Heart left ventricle (tissue), 16 donors: ENCODE measurements around the gene KRT6A. TPM values are rescaled to one million over a fixed set of nuclear protein-coding genes. Genes with fewer than 3 reads are reported as not detected.

Experiments used
- ATAC-seq, 4 donors: fragments of 200-7000 bp; cut with Tn5 transposase; one replicate each; pipeline ENCODE4 v1.9.1; 2020 to 2022; ENCODE audit warnings: moderate library complexity in 4 of 4, mild to moderate bottlenecking in 3 of 4, moderate number of reproducible peaks in 1 of 4
- DNase-seq, 5 donors: peaks; one replicate each; pipeline ENCODE4 v3.0.0-alpha.2; 2020
- H3K27ac ChIP-seq, 12 donors: fragments of 200-600 bp; sonication (generic) in 4 of 12; one replicate each; pipeline versions ENCODE4 v1.5.0 to v1.8.0; 2016 to 2022; ENCODE audit warnings: mild to moderate bottlenecking in 2 of 12
- H3K27me3 ChIP-seq, 9 donors: fragments of 200-600 bp; sonication (generic) in 2 of 9; one replicate each; pipeline versions ENCODE4 v1.5.1 to v1.8.0; 2016 to 2022; ENCODE audit warnings: mild to moderate bottlenecking in 3 of 9
- H3K36me3 ChIP-seq, 9 donors: fragments of 200-600 bp; sonication (generic) in 2 of 9; one replicate each; pipeline versions ENCODE4 v1.5.0 to v1.8.0; 2018 to 2022; ENCODE audit warnings: mild to moderate bottlenecking in 2 of 9
- H3K4me1 ChIP-seq, 12 donors: fragments of 200-600 bp; sonication (generic) in 4 of 12; one replicate each; pipeline versions ENCODE4 v1.5.0 to v1.8.0; 2016 to 2022; ENCODE audit warnings: mild to moderate bottlenecking in 3 of 12
- H3K4me3 ChIP-seq, 12 donors: fragments of 200-600 bp; sonication (generic) in 4 of 12; one replicate each; pipeline versions ENCODE4 v1.5.0 to v1.8.0; 2017 to 2022; ENCODE audit warnings: mild to moderate bottlenecking in 9 of 12, moderate library complexity in 4 of 12
- H3K9me3 ChIP-seq, 12 donors: fragments of 200-600 bp; sonication (generic) in 4 of 12; one replicate each; pipeline versions ENCODE4 v1.5.0 to v1.8.0; 2016 to 2022; ENCODE audit warnings: mild to moderate bottlenecking in 1 of 12
- POLR2A ChIP-seq, 2 donors: fragments of 450-650 bp; IDR thresholded peaks; one replicate each; pipeline ENCODE4 v1.6.1; 2017; ENCODE audit warnings: antibody characterized with exemption in 2 of 2, mild to moderate bottlenecking in 2 of 2, moderate library complexity in 2 of 2
- WGBS, 4 donors: extraction: QIAGEN DNeasy Blood & Tissue Kit in 2 of 4; methylation state at CpG; one replicate each; pipeline versions ENCODE4 v1.1.5 to v1.1.7; 2013 to 2018; 5-methylcytosine and 5-hydroxymethylcytosine counted together
- intact Hi-C, 10 donors: fragments of 100-400 bp; cut with DNase I; formaldehyde crosslinking; loops; one replicate each; pipeline versions ENCODE4 v1.11.1 to v1.14.2; 2022
- polyA plus RNA-seq, 2 donors: library from polyadenylated mRNA; stranded (reverse); fragments of 200-250 nt; gene quantifications; one replicate each; pipeline ENCODE4 v1.2.3, GENCODE V29; 2013
- total RNA-seq, 9 donors: library from RNA; depleted of rRNA in 2 of 9; stranded (reverse); fragments of >200 nt in 2 of 9; fragmentation: NEBNext Ultra II Directional in 3 of 9; extraction: Animal tissue kit (Norgen Biotek cat#: 25700) in 3 of 9; gene quantifications; one replicate each; pipeline versions ENCODE4 v1.1.0 to v1.2.4, GENCODE V29; 2016 to 2023
- TF ChIP-seq, protein P1 (sequence below), 12 donors: fragments of 200-600 bp; sonication (generic) in 4 of 12; IDR thresholded peaks; one replicate each; pipeline versions ENCODE4 v1.5.0 to v1.8.0; 2018 to 2022; ENCODE audit warnings: antibody characterized with exemption in 12 of 12, mild to moderate bottlenecking in 5 of 12
- donor health status: ischemic (EF 13 %, LVEDD 7.1; RV severe dilation, severe dysfunction).
- donor health status: healthy with polysubstance abuse.
- donor health status: DM: no; HTN: yes; CAD: no.
- donor health status: DM: no; HTN: no; CAD: no.
- donor health status: ischemic (EF 25% LVEDD 6.9; RV normal size, moderate dysfunction).
- donor health status: ischemic (EF 25% LVEDD 5.7; RV mildly dilated, moderate dysfunction).
- donor health status: healthy.
- donor health status: DM: yes; HTN: yes; CAD: no.
- donor health status: ischemic (EF 35%, LVEDD 5.7; RV mildly dilated, moderate dysfunction).
- donor health status: nonischemic (EF 11% LVEDD 7.7; RV severe dilation, severe dysfunction).
- donor health status: DM: yes; HTN: yes; CAD: no.
- donor health status: PGD.
- donor health status: ischemic (EF 29% LVEDD 5.4; RV normal size, mild dysfunction).
- donor health status: nonischemic (EF 23%, LVEDD 6.1; RV moderate dilation, normal function).

KRT6A gene
- total and polyA plus RNA-seq, 11 donors = 0.03 to 0.11 TPM; not detected in 9

DNA sequence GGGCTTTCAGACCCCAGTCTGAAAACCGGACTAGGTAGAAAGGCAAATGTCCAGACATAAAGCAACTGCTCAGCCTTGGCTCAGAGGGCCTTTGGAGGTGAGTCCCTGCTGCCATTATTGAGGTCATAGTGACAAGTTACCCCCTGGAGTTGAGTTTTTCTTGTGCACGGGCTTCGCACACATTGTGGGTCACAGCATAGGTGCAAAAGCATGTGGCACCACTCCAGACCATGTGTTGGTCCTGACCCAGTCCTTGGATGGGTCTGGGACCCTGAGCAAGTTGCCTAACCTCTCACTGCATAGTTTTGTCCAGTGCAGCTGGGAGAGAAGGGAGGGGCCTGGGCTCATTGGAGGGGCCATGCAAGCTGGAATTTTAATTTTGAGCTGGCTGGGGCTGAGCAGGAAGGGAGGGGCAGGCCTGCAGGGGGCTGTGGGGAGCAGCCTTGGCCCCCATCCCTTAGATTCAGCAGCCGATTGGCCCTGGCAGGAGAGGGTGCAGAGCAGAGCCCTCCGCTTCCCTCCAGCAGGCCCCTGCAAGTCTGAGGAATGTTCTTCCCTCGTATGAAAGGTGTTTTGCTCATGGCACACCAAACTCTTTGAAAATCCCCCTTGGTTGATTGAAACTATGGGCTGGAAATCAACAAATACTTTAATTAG is 31.3 kb upstream of the KRT6A start:
- intact Hi-C loops = no loop called here
- H3K27me3 ChIP-seq = no peaks in the 10 kb centered on the region
- no peak overlapping the region for H3K27ac ChIP-seq
- no peaks in the 10 kb centered on the region for H3K9me3 ChIP-seq
- no peaks in the 10 kb centered on the region for H3K36me3 ChIP-seq
- H3K4me1 ChIP-seq = no peaks in the 10 kb centered on the region
- WGBS, 4 donors = 67 to 81% (median 77%) methylated on average over 3 to 6 of the region's 6 CpGs
- no peak overlapping the region for H3K4me3 ChIP-seq
- ATAC-seq (no peak), DNase-seq (no peak)
- TF ChIP-seq POLR2A (IDR thresholded peaks at IDR 0.05) = no peak
- TF ChIP-seq, protein P1, sequence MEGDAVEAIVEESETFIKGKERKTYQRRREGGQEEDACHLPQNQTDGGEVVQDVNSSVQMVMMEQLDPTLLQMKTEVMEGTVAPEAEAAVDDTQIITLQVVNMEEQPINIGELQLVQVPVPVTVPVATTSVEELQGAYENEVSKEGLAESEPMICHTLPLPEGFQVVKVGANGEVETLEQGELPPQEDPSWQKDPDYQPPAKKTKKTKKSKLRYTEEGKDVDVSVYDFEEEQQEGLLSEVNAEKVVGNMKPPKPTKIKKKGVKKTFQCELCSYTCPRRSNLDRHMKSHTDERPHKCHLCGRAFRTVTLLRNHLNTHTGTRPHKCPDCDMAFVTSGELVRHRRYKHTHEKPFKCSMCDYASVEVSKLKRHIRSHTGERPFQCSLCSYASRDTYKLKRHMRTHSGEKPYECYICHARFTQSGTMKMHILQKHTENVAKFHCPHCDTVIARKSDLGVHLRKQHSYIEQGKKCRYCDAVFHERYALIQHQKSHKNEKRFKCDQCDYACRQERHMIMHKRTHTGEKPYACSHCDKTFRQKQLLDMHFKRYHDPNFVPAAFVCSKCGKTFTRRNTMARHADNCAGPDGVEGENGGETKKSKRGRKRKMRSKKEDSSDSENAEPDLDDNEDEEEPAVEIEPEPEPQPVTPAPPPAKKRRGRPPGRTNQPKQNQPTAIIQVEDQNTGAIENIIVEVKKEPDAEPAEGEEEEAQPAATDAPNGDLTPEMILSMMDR (IDR thresholded peaks at IDR 0.05) = no peak

GRCh38 chr12:52523824-52524223 is 30.8 kb upstream of the KRT6A start:
- Histone ChIP-seq H3K4me3 (no peak overlapping the region), H3K27ac (no peak overlapping the region), H3K9me3 (no peaks in the 10 kb centered on the region), H3K27me3 (no peaks in the 10 kb centered on the region), H3K36me3 (no peaks in the 10 kb centered on the region), H3K4me1 (no peaks in the 10 kb centered on the region)
- 79 to 95% (median 85%) methylated on average over 4 of the region's 4 CpGs for WGBS, 4 donors
- intact Hi-C loops = no loop called here
- ATAC-seq (no peak), DNase-seq (no peak)
- no peak for TF ChIP-seq POLR2A (IDR thresholded peaks at IDR 0.05)
- TF ChIP-seq, protein P1 (IDR thresholded peaks at IDR 0.05) = no peak

GRCh38 chr12:52522346-52523011 is 29.4 kb upstream of the KRT6A start:
- Histone ChIP-seq H3K27me3 (no peaks in the 10 kb centered on the region), H3K4me1 (no peaks in the 10 kb centered on the region), H3K4me3 (no peak overlapping the region), H3K9me3 (no peaks in the 10 kb centered on the region), H3K27ac (no peak overlapping the region), H3K36me3 (no peaks in the 10 kb centered on the region)
- ATAC-seq = peak in 2 of 4 donors; percentile 27 to 41
- DNase-seq = no peak
- intact Hi-C loops = no loop called here
- WGBS, 4 donors = 55 to 72% (median 61%) methylated on average over 8 to 10 of the region's 10 CpGs
- TF ChIP-seq, protein P1 (IDR thresholded peaks at IDR 0.05) = no peak
- TF ChIP-seq POLR2A (IDR thresholded peaks at IDR 0.05) = no peak

GRCh38 chr12:52521568-52522266 is 28.7 kb upstream of the KRT6A start:
- H3K4me3 ChIP-seq = no peak overlapping the region
- TF ChIP-seq, protein P1 (IDR thresholded peaks at IDR 0.05) = no peak
- no peak for TF ChIP-seq POLR2A (IDR thresholded peaks at IDR 0.05)
- H3K9me3 ChIP-seq = no peaks in the 10 kb centered on the region
- no peak for DNase-seq
- H3K27ac ChIP-seq = no peak overlapping the region
- no peaks in the 10 kb centered on the region for H3K4me1 ChIP-seq
- no peaks in the 10 kb centered on the region for H3K36me3 ChIP-seq
- no peak for ATAC-seq
- no peaks in the 10 kb centered on the region for H3K27me3 ChIP-seq
- WGBS, 4 donors = 76 to 85% (median 77%) methylated on average over 9 to 10 of the region's 10 CpGs
- intact Hi-C loops = no loop called here
